ENCODE results near the gene SEMA4D.

Gene SEMA4D

GRCh38 chr9:89541798-89542197, 43.9 kb upstream of the SEMA4D start:
- DNase-seq (ENCODE audit: insufficient read length, low spot score) (no peak), FAIRE-seq (no peak)
- TF ChIP-seq CTCF (IDR thresholded peaks at IDR 0.05; ENCODE audit: insufficient read depth, missing control alignments), result no peak

- FAIRE-seq (no peak), DNase-seq (ENCODE audit: insufficient read length, low spot score) (no peak)
- TF ChIP-seq CTCF (IDR thresholded peaks at IDR 0.05; ENCODE audit: insufficient read depth, missing control alignments), result no peak
These were observed 41.5 kb upstream of the SEMA4D start for GRCh38 chr9:89539374-89539773.

- FAIRE-seq (no peak), DNase-seq (ENCODE audit: insufficient read length, low spot score) (no peak)
- no peak for TF ChIP-seq CTCF (IDR thresholded peaks at IDR 0.05; ENCODE audit: insufficient read depth, missing control alignments)
These were observed 41.0 kb upstream of the SEMA4D start for GRCh38 chr9:89538871-89539270.

GRCh38 chr9:89537166-89537565, 39.3 kb upstream of the SEMA4D start:
- FAIRE-seq (no peak), DNase-seq (ENCODE audit: insufficient read length, low spot score) (no peak)
- TF ChIP-seq CTCF (IDR thresholded peaks at IDR 0.05; ENCODE audit: insufficient read depth, missing control alignments), result no peak

- FAIRE-seq (no peak), DNase-seq (ENCODE audit: insufficient read length, low spot score) (no peak)
- TF ChIP-seq CTCF (IDR thresholded peaks at IDR 0.05; ENCODE audit: insufficient read depth, missing control alignments), result no peak
These were observed 38.7 kb upstream of the SEMA4D start for GRCh38 chr9:89536600-89536999.

- TF ChIP-seq CTCF (IDR thresholded peaks at IDR 0.05; ENCODE audit: insufficient read depth, missing control alignments), result no peak
- FAIRE-seq (no peak), DNase-seq (ENCODE audit: insufficient read length, low spot score) (no peak)
These were observed 38.2 kb upstream of the SEMA4D start for GRCh38 chr9:89536145-89536574.

- no peak for DNase-seq (ENCODE audit: insufficient read length, low spot score)
- TF ChIP-seq CTCF (IDR thresholded peaks at IDR 0.05; ENCODE audit: insufficient read depth, missing control alignments), result no peak
- FAIRE-seq, result no peak
These were observed 37.5 kb upstream of the SEMA4D start for GRCh38 chr9:89535461-89535860.

All from D721Med (cell line).